Ovary (tissue), 9 donors: ENCODE data around the gene ITM2B. TPM values are rescaled to one million over a fixed set of nuclear protein-coding genes. Genes with fewer than 3 reads are reported as not detected.

Experiments
- DNase-seq, 5 donors: peaks; one replicate each; pipeline ENCODE4 v3.0.0-alpha.2; 2019 to 2020
- H3K27ac ChIP-seq, 2 donors: fragments of 200-600 bp; one replicate each; pipeline versions ENCODE4 v1.5.1 to v1.8.0; 2019 to 2022
- H3K27me3 ChIP-seq: fragments of 200-600 bp; one replicate; pipeline ENCODE4 v1.8.0; 2022
- H3K36me3 ChIP-seq: fragments of 200-600 bp; sonication (generic); one replicate; pipeline ENCODE4 v1.5.1; 2019
- H3K4me1 ChIP-seq: one replicate; pipeline ENCODE4 v1.8.1; 2013; ENCODE audit warnings: mild to moderate bottlenecking, moderate library complexity; ENCODE audit not compliant: insufficient read depth
- H3K4me3 ChIP-seq: fragments of 200-600 bp; sonication (generic); one replicate; pipeline ENCODE4 v1.5.1; 2017
- H3K9me3 ChIP-seq, 2 donors: fragments of 200-600 bp in 1 of 2; sonication (generic) in 1 of 2; one replicate each; pipeline versions ENCODE4 v1.5.1 to v1.8.1; 2013 to 2019; ENCODE audit warnings: mild to moderate bottlenecking in 1 of 2, moderate library complexity in 1 of 2
- CTCF ChIP-seq, 3 donors: fragments of 450-650 bp in 2 of 3; fragments of 200-600 bp in 1 of 3; IDR thresholded peaks; one replicate each; pipeline versions ENCODE4 v1.5.1 to v1.8.0; 2016 to 2022; ENCODE audit warnings: antibody characterized with exemption in 3 of 3, mild to moderate bottlenecking in 1 of 3
- EP300 ChIP-seq: sonication (generic); formaldehyde crosslinking; IDR thresholded peaks from one replicate; pipeline ENCODE4 v1.6.1; 2017; ENCODE audit warnings: antibody characterized with exemption
- POLR2A ChIP-seq: fragments of 450-650 bp; IDR thresholded peaks from one replicate; pipeline ENCODE4 v1.6.1; 2017; ENCODE audit warnings: antibody characterized with exemption, mild to moderate bottlenecking, moderate library complexity
- WGBS, 3 donors: extraction: QIAGEN DNeasy Blood & Tissue Kit in 1 of 3; methylation state at CpG; one replicate each; pipeline versions ENCODE4 v1.1.5 to v1.1.7; 2013 to 2017; 5-methylcytosine and 5-hydroxymethylcytosine counted together
- intact Hi-C, 4 donors: fragments of 100-400 bp; cut with DNase I; formaldehyde crosslinking; loops; one replicate each; pipeline versions ENCODE4 v1.11.0 to v1.15.1; 2022 to 2023
- polyA plus RNA-seq, 2 donors: library from polyadenylated mRNA; stranded (reverse); fragments of 200-250 nt in 1 of 2; fragments of 350-450 nt in 1 of 2; fragmentation: Illumina TruSeq in 1 of 2; extraction: RNeasy Lipid Tissue Mini Kit (QIAGEN cat#74804) in 1 of 2; gene quantifications; one replicate each; pipeline ENCODE4 v1.2.3, GENCODE V29; 2013 to 2014
- total RNA-seq, 7 donors: library from RNA; depleted of rRNA in 2 of 7; stranded (reverse); fragments of >200 nt in 2 of 7; fragmentation: NEBNext Ultra II Directional in 3 of 7; extraction: Animal tissue kit (Norgen Biotek cat#: 25700) in 3 of 7; gene quantifications; one replicate each; pipeline versions ENCODE4 v1.1.0 to v1.2.4, GENCODE V29; 2016 to 2023
- donor health status: DM: no; HTN: no; CAD: no; lungs with moderate emphysema.
- donor health status: DM: no; HTN: no; CAD: no.
- donor health status: Bipolar disorder and iron deficiency.
- donor health status: DM: yes; HTN: yes; CAD: no.
- donor health status: DM: no; HTN: no; CAD: no.
- donor health status: DM: yes; HTN: yes; CAD: no.

The ITM2B gene
- total and polyA plus RNA-seq, 9 donors: 635 to 1,955 (median 903) TPM

GRCh38 chr13:48299591-48299990 is 66.6 kb downstream of the ITM2B start:
- no peaks in the 10 kb centered on the region for H3K27me3 ChIP-seq
- no peak for DNase-seq
- TF ChIP-seq POLR2A (no peak), EP300 (no peak), CTCF (IDR thresholded peaks at IDR 0.05) (no peak)
- H3K36me3 ChIP-seq: no peaks in the 10 kb centered on the region
- no peaks in the 10 kb centered on the region for H3K9me3 ChIP-seq
- no peak overlapping the region for H3K27ac ChIP-seq
- 84 to 96% (median 87%) methylated on average over 2 of the region's 2 CpGs for WGBS, 3 donors
- peaks cover 2% of the 10 kb centered on the region for H3K4me1 ChIP-seq
- intact Hi-C loops: no loop called here
- H3K4me3 ChIP-seq: no peak overlapping the region

GRCh38 chr13:48302871-48303358 is 69.9 kb downstream of the ITM2B start:
- H3K36me3 ChIP-seq: no peaks in the 10 kb centered on the region
- H3K4me3 ChIP-seq: peak overlapping the region; percentile 92
- TF ChIP-seq EP300 (no peak), CTCF (IDR thresholded peaks at IDR 0.05) (no peak), POLR2A (no peak)
- peaks cover 8% of the 10 kb centered on the region for H3K4me1 ChIP-seq
- no peaks in the 10 kb centered on the region for H3K9me3 ChIP-seq
- intact Hi-C loops: loop anchor here in 3 of 4 donors (5.0 to 10.0 kb wide), 4 partner anchors 58 to 176 kb away; partner anchors contain the start of gene ITM2B (in 1 of the 3)
- H3K27ac ChIP-seq: peak overlapping the region; percentile 95 to 98
- peak in 1 of 5 donors; percentile 27 for DNase-seq
- 9 to 13% (median 10%) methylated on average over 12 of the region's 12 CpGs for WGBS, 3 donors
- H3K27me3 ChIP-seq: no peaks in the 10 kb centered on the region

GRCh38 chr13:48303359-48304142 is 70.5 kb downstream of the ITM2B start, which contains the start of gene RB1:
Gene RB1, plus strand, starts transcription at chr13:48303751. Its CDS starts 162 bp downstream, at chr13:48303913.
- TF ChIP-seq CTCF (IDR thresholded peaks at IDR 0.05) (peak in 2 of 3 donors; percentile 11 to 39), POLR2A (peak; percentile 97), EP300 (peak; percentile 20)
- H3K4me1 ChIP-seq: peaks cover 8% of the 10 kb centered on the region
- no peaks in the 10 kb centered on the region for H3K27me3 ChIP-seq
- 0% methylated on average over 57 to 96 of the region's 96 CpGs for WGBS, 3 donors
- H3K27ac ChIP-seq: peak within 1 kb of the TSS; percentile 95 to 98
- intact Hi-C loops: loop anchor here in 3 of 4 donors (5.0 to 10.0 kb wide), 4 partner anchors 59 to 176 kb away; partner anchors contain the start of gene ITM2B (in 1 of the 3)
- no peaks in the 10 kb centered on the region for H3K36me3 ChIP-seq
- no peaks in the 10 kb centered on the region for H3K9me3 ChIP-seq
- H3K4me3 ChIP-seq: peak within 1 kb of the TSS; percentile 92
- peak; percentile 93 to 96 (median 95) for DNase-seq

- peak; percentile 21 to 52 (median 46) for DNase-seq
- Histone ChIP-seq H3K27ac (peak overlapping the region; percentile 95 to 98), H3K4me1 (peaks cover 8% of the 10 kb centered on the region), H3K27me3 (no peaks in the 10 kb centered on the region), H3K4me3 (peak overlapping the region; percentile 92), H3K9me3 (no peaks in the 10 kb centered on the region), H3K36me3 (no peaks in the 10 kb centered on the region)
- intact Hi-C loops: loop anchor here in 3 of 4 donors (5.0 to 10.0 kb wide), 4 partner anchors 60 to 177 kb away; partner anchors contain the start of gene ITM2B (in 1 of the 3)
- TF ChIP-seq POLR2A: no peak
- no peak for TF ChIP-seq CTCF (IDR thresholded peaks at IDR 0.05)
- TF ChIP-seq EP300: no peak
- 0 to 1% (median 0%) methylated on average over 35 to 36 of the region's 36 CpGs for WGBS, 3 donors
Measured at GRCh38 chr13:48304143-48304876, 71.3 kb downstream of the ITM2B start.
